K562 (cell line): Measurements from ENCODE around the gene SPON1. TPM values are rescaled to one million over a fixed set of nuclear protein-coding genes. Genes with fewer than 3 reads are reported as not detected.

Experiments used
- ATAC-seq: fragments of 200-7000 bp; cut with Tn5 transposase; 3 replicates; pipeline ENCODE4 v1.9.1; 2020; ENCODE audit warnings: moderate library complexity
- BruUV-seq: library from RNA; stranded (reverse); fragments of 400-500 nt; replicated peaks from 2 replicates; lab custom pipeline; 2021; lab: Mats Ljungman, UMichigan
- CTCF ChIA-PET: fragments of 300-600 bp; formaldehyde crosslinking; extraction: SDS; loops from one replicate; lab custom pipeline; 2021; ENCODE audit warnings: low intra/inter-chr PET ratio; lab: Yijun Ruan, JAX
- POLR2A ChIA-PET: fragments of 300-600, 350-650 bp; sonication (Branson Sonifier 250); formaldehyde crosslinking; extraction: SDS; loops from one replicate; lab custom pipeline; 2021; ENCODE audit warnings: antibody characterized with exemption, inconsistent platforms; lab: Yijun Ruan, JAX
- DNase-seq, 4 experiments: peaks; one replicate each; pipeline versions ENCODE4 v3.0.0 to v3.0.0-alpha.2; 2011 to 2018; ENCODE audit warnings: low spot score in 3 of 4, mixed read lengths in 3 of 4; ENCODE audit errors: extremely low read depth in 1 of 4
- FAIRE-seq: peaks from 2 replicates; lab custom pipeline; 2011; peaks lifted over from hg19 to GRCh38; lab: Jason Lieb, UNC
- H2AFZ ChIP-seq: 2 replicates; pipeline ENCODE4 v1.6.0; 2011; ENCODE audit warnings: low read depth, low read length, control low read depth, inconsistent platforms
- H3K27ac ChIP-seq: fragments of 200-600 bp; 3 replicates; pipeline ENCODE4 v1.8.0; 2011; ENCODE audit warnings: low read depth, mild to moderate bottlenecking, control low read depth, inconsistent platforms, low read length, moderate library complexity, mixed read lengths; ENCODE audit errors: extremely low read depth
- H3K27me3 ChIP-seq, 2 experiments: fragments of 300-600 bp in 1 of 2; 2 replicates in 1 of 2; 3 replicates in 1 of 2; pipeline versions ENCODE4 v1.6.0 to v1.8.0; 2011; ENCODE audit warnings: inconsistent platforms in 2 of 2, low read length in 2 of 2, mild to moderate bottlenecking in 1 of 2, mixed read lengths in 1 of 2, moderate library complexity in 1 of 2; ENCODE audit not compliant: control insufficient read depth in 2 of 2, insufficient read depth in 2 of 2
- H3K36me3 ChIP-seq: fragments of 300-600 bp; 3 replicates; pipeline ENCODE4 v1.8.0; 2011; ENCODE audit warnings: mild to moderate bottlenecking, low read length, inconsistent platforms; ENCODE audit not compliant: control insufficient read depth, insufficient read depth
- H3K4me1 ChIP-seq, 2 experiments: fragments of 200-600 bp in 1 of 2; replicated peaks in 1 of 2; 2 replicates in 1 of 2; 3 replicates in 1 of 2; pipeline versions ENCODE4 v1.5.1 to v1.8.0; 2011; ENCODE audit warnings: inconsistent platforms in 2 of 2, low read length in 2 of 2, mild to moderate bottlenecking in 1 of 2, mixed read lengths in 1 of 2, moderate library complexity in 1 of 2; ENCODE audit not compliant: control insufficient read depth in 2 of 2, insufficient read depth in 2 of 2
- H3K4me2 ChIP-seq: 2 replicates; pipeline ENCODE4 v1.6.1; 2011; ENCODE audit warnings: low read length, control low read depth, inconsistent platforms, mixed read lengths; ENCODE audit not compliant: insufficient read depth
- H3K4me3 ChIP-seq: fragments of 200-600 bp; sonication (generic), shearing (Covaris generic); 2 replicates; pipeline ENCODE4 v1.5.1; 2016; ENCODE audit warnings: control low read depth, inconsistent platforms
- H3K79me2 ChIP-seq: fragments of 200-600 bp; 3 replicates; pipeline ENCODE4 v1.8.0; 2011; ENCODE audit warnings: low read length, inconsistent platforms; ENCODE audit not compliant: control insufficient read depth, insufficient read depth
- H3K9ac ChIP-seq, 2 experiments: 2 replicates each; pipeline versions ENCODE4 v1.6.0 to v1.6.1; 2011; ENCODE audit warnings: low read depth in 2 of 2, low read length in 2 of 2, control low read depth in 1 of 2, inconsistent platforms in 1 of 2, mild to moderate bottlenecking in 1 of 2, mixed read lengths in 1 of 2; ENCODE audit not compliant: insufficient read depth in 1 of 2
- H3K9me1 ChIP-seq: one replicate; pipeline ENCODE4 v1.6.0; 2011; ENCODE audit warnings: inconsistent platforms, mild to moderate bottlenecking, low read length, moderate library complexity; ENCODE audit not compliant: control insufficient read depth, insufficient read depth
- H3K9me3 ChIP-seq: replicated peaks from 2 replicates; pipeline ENCODE4 v1.5.1; 2011; ENCODE audit warnings: low read depth, low read length, inconsistent platforms; ENCODE audit not compliant: control insufficient read depth, insufficient read depth
- H4K20me1 ChIP-seq: replicated peaks from 2 replicates; pipeline ENCODE4 v1.6.1; 2011; ENCODE audit warnings: low read length, inconsistent platforms, mixed read lengths; ENCODE audit not compliant: control insufficient read depth, insufficient read depth
- CBFA2T2 ChIP-seq: fragments of 450-650 bp; conservative IDR thresholded peaks from 2 replicates; pipeline ENCODE4 v1.6.1; 2017; ENCODE audit warnings: mild to moderate bottlenecking
- CTCF ChIP-seq, 3 experiments: IDR thresholded peaks in 2 of 3; conservative IDR thresholded peaks in 1 of 3; 2 replicates each; pipeline ENCODE4 v1.5.1; 2011 to 2012; ENCODE audit warnings: low read length in 3 of 3, mild to moderate bottlenecking in 3 of 3, control low read depth in 2 of 3, improper control_type of control experiment in 1 of 3, inconsistent platforms in 1 of 3, low read depth in 1 of 3, mixed read lengths in 1 of 3, moderate library complexity in 1 of 3; ENCODE audit not compliant: insufficient read depth in 2 of 3
- LCOR ChIP-seq: sonication (generic); formaldehyde crosslinking; IDR thresholded peaks from 2 replicates; pipeline ENCODE4 v1.8.0; 2022; ENCODE audit warnings: mild to moderate bottlenecking, missing genetic modification reagents
- WHSC1 ChIP-seq: IDR thresholded peaks from one replicate; pipeline ENCODE4 v1.6.1; 2012; ENCODE audit warnings: low read length, control low read depth, inconsistent platforms
- WGBS: fragments of 100-300 bp; shearing (Covaris generic); methylation state at CpG from one replicate; pipeline ENCODE4 v1.1.6; 2016; ENCODE audit warnings: low coverage, mixed read lengths; ENCODE audit not compliant: insufficient coverage; ENCODE audit errors: missing lambda C conversion rate; 5-methylcytosine and 5-hydroxymethylcytosine counted together
- in situ Hi-C: fragments of 300-500 bp; cut with MboI; formaldehyde crosslinking; loops from 4 replicates; pipeline ENCODE4 v1.15.0; 2018; ENCODE audit warnings: inconsistent platforms, mixed read lengths
- intact Hi-C: fragments of 100-400 bp; cut with micrococcal nuclease; formaldehyde crosslinking; loops from 2 replicates; pipeline ENCODE4 v1.14.2; 2022
- polyA plus RNA-seq, 8 experiments: library from polyadenylated mRNA; depleted of rRNA in 4 of 8; stranded (reverse) in 5 of 8; unstranded in 3 of 8; fragments of >200 nt; fragmentation: Nextera tagmentation in 2 of 8; fragmentation: Illumina TruSeq in 1 of 8; extraction: Ambion mirVana in 2 of 8; extraction: Trizol in 1 of 8; gene quantifications; 2 replicates each; pipeline versions ENCODE4 v1.2.1 to v1.2.3, GENCODE V29; 2011 to 2014; ENCODE audit warnings: inconsistent platforms in 1 of 8, missing spikeins in 1 of 8
- total RNA-seq, 7 experiments: library from RNA; depleted of rRNA in 6 of 7; stranded (reverse); fragments of >200 nt in 6 of 7; fragmentation: Illumina TruSeq in 2 of 7; extraction: Trizol in 2 of 7; gene quantifications; 2 replicates each; pipeline versions ENCODE4 v1.2.1 to v1.2.3, GENCODE V29; 2011 to 2021; ENCODE audit warnings: low replicate concordance in 1 of 7

Gene SPON1
- total and polyA plus RNA-seq, 9 of the 15 experiments (the other 6 are each of a cell fraction or from before 2014, with no cell fraction given) = 0.04 to 0.06 TPM; not detected in 7

DNA sequence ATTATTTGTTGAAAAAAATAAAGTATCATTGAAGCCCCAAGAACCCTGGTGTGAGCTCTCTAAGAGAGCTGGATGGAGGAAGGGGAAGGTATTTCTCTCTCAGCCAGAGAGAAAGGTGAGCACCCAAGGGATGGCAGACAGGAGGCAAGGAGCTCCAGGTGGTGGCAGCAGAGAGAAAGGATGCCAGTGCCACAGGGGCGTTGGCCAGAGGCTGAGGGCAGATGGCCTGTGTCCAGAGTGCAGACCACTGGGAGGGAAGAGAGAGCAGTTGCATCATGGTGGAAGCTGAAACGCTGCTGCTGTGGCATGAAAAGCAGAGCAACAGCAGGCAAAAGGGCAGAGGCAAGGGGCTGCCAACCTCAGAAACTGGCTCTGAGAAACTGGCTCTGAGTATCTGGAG lies 8.5 kb downstream of the SPON1 start:
- Histone ChIP-seq H3K9me3 (no peaks in the 10 kb centered on the region), H3K9me1 (no peaks in the 10 kb centered on the region), H4K20me1 (no peaks in the 10 kb centered on the region), H3K4me1 (no peaks in the 10 kb centered on the region), H3K4me2 (no peak overlapping the region), H2AFZ (no peak overlapping the region), H3K4me3 (no peak overlapping the region), H3K79me2 (no peaks in the 10 kb centered on the region), H3K36me3 (no peaks in the 10 kb centered on the region), H3K9ac (no peak overlapping the region), H3K27ac (no peak overlapping the region), H3K27me3 (peaks cover 0 to 4% of the 10 kb centered on the region in 2 experiments; a peak in 1 of 5 replicates)
- 0% methylated on average over 2 of the region's 2 CpGs for WGBS
- ChIA-PET CTCF (no interaction called here), POLR2A (no interaction called here)
- peak in 1 of 3 experiments; percentile 11; a peak in 1 of 6 replicates for TF ChIP-seq CTCF (IDR thresholded peaks at IDR 0.05 in 2 of 3, conservative IDR thresholded peaks at IDR 0.05 in 1 of 3; ENCODE audit: insufficient read depth in 2 of 3, low read depth in 1 of 3, low read length in 3 of 3)
- no peak for TF ChIP-seq WHSC1
- TF ChIP-seq LCOR (CRISPR knock-in tag) = no peak
- no peak for TF ChIP-seq CBFA2T2
- DNase-seq (no peak), ATAC-seq (no peak), FAIRE-seq (no peak)
- in situ Hi-C loops = no loop called here
- BruUV-seq = no TSS peak
- intact Hi-C loops = no loop called here
